Activated CD8-positive, alpha-beta memory T cell treated with anti-CD3 and anti-CD28 coated beads for 24 hours (primary cell): ENCODE data around the gene PLA2G15.
A peak's percentile ranks its signal among the peaks of the same experiment; 100 is the strongest.

Experiments
- DNase-seq: peaks from one replicate; pipeline ENCODE4 v3.0.0-alpha.2; 2020

PLA2G15 gene

DNA sequence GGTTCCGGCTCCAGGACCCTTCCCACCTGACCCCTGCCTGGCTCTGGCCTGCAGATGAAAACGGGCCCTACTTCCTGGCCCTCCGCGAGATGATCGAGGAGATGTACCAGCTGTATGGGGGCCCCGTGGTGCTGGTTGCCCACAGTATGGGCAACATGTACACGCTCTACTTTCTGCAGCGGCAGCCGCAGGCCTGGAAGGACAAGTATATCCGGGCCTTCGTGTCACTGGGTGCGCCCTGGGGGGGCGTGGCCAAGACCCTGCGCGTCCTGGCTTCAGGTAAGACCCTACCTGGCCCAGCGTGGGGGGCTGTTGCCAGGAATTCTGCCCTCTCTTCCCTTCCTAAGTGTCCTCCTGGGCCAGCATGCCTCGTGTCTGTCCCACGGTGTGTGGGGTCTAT, 10.5 kb downstream of the PLA2G15 start:
- no peak for DNase-seq

DNA sequence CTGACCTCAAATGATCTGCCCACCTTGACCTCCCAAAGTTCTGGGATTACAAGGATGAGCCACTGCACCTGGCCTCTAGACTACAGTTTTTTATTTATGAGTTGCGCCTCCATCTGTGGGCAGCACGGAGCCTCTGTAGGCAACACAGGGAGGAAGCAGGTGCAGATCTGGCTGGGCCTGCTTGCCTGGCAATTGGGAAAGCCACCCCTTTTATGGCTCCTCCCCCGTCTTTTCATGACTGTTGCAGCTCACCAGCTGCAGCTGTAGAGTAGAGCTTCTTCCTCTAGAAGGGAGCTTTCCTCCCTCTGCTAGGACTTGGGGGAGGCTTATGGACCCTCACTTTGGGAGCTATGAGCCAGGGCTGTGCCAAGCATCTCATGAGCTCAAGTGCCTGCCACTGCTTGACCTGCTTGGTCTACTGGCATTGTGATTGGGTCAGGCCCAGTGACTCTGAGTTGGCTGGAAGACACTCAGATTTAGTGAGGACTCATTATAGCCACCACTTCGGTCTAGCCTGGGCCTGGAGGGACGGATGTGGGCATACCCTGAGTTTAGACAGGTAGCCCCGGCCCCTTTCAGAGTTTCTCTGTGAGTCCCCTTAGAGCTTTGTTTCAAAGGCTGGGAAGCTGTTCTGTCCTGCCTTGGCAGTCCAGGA, 12.2 kb downstream of the PLA2G15 start:
- DNase-seq = no peak

DNA sequence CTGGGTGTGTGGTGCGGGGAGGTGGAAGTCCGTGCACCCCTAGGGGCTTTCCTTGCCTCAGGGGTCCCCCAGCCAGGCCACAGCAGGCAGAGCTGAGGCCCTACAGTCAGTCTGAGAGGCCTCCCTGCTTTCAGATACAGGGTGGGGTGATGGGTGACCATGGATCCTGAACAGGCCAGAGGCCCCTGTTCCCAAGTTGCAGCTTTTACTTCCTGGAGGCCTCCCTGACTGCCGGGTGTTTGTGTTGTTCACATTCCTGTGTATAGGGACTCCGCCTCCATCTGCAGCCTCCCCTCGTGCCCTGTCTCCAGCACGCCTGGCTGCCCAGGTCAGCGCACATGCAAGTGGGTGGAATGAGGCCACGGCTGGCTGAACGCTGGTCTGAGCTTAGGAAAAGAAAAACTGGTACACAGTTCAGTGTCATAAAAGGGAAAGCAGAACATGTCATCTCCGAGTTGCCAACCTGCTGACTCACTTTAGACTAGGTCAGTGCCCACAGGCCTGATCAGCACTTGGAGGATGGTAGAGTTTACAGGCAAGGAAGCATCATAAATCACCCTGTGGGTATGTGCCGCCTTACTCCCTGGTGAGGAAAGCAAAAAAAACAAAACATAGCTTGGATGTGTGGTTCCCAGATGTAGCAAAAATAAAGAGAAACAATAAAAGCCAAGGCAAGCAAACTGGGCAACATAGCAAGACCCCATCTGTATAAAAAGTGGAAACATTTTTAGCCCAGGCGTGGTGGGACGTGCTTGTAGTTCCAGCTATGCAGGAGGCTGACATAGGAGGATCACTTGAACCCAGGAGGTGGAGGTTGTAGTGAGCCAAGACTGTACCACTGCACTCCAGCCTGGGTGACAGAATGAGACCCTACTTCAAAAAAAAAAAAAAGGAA, 13.0 kb downstream of the PLA2G15 start:
- DNase-seq = no peak

- no peak for DNase-seq
Observed at GRCh38 chr16:68259007-68259825, 14.0 kb downstream of the PLA2G15 start.

DNA sequence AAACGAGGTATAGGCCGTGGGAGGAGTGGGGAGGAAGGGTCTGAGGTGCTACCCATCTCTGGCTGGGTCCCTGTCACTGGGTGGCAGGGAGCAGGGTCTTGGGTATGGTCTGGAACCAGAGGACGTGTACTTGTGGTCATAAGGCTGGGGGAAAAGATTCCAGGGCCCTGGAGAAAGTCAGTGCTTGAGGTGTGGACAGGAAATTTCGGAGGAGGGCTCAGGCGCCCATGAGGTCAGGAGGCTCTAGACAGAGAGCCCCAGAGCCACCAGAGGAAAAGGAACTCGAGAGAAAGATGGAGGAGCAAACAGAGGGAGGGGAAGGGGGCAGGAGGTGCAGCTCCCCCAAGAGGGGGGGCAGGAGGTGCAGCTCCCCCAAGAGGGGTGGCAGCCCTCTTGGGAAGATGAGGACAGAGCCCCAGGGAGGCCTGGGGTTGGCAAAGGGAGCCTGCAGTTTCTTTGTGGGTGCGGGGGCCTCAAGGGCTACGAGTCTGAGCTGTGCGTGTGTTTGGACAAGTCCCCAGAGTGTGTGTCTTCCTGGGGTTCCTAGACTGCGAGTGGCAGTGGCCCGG, 18.5 kb downstream of the PLA2G15 start:
- no peak for DNase-seq

DNA sequence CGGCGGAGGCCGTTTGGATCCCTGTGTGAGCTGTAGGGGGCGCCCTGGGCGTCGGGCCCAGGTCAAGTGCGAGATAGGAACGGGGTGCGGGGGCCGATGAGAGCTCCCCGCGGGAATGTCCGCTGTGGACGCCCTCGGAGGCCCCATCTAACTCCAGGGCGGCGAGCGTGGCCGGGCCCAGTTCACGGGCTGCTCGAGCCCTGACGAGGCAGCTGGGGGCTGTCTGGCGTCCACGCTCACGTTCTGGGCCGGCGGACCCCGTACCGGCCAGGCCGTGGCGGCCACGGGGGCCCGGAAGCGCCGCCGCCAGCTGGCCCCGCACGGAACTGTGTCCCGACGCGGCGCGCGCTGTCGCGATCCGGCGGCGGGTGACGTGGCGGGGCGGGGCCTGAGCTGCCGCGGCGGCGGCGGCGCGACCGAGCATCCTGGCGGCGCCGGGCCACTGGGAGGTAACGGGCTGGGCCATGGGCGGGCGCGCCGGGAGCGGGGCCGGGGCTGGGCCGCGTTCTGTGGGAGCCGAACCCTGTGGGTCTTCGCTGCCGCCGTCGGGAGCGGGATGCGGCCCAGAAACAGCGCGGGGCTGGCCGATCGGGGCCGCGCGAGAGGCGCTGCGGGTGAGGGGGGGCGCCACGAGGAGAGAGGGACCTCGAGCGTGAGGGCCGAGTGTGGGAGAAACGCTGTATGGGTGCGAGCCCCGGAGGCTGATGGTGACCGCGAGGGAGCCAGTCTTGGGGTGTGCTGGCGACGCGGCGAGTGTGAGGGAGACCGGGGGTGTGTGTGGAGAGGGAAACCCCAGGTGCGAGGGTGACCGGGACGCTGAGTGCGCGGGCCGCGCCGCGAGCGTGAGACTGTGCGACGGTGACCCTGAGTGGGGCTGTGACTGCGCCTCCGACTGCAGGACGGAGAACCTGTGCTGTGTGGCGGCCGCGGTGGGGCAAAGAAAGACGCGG, 19.2 kb downstream of the PLA2G15 start, which contains the start of gene SLC7A6:
TSS of gene SLC7A6 (plus strand) at position 399 of the 950 bp plus-strand sequence. CDS start 10,201 bp downstream, outside the sequence.
- peak; percentile 95 for DNase-seq

- peak; percentile 74 for DNase-seq
Observed at GRCh38 chr16:68265078-68265920, 20.1 kb downstream of the PLA2G15 start.

DNA sequence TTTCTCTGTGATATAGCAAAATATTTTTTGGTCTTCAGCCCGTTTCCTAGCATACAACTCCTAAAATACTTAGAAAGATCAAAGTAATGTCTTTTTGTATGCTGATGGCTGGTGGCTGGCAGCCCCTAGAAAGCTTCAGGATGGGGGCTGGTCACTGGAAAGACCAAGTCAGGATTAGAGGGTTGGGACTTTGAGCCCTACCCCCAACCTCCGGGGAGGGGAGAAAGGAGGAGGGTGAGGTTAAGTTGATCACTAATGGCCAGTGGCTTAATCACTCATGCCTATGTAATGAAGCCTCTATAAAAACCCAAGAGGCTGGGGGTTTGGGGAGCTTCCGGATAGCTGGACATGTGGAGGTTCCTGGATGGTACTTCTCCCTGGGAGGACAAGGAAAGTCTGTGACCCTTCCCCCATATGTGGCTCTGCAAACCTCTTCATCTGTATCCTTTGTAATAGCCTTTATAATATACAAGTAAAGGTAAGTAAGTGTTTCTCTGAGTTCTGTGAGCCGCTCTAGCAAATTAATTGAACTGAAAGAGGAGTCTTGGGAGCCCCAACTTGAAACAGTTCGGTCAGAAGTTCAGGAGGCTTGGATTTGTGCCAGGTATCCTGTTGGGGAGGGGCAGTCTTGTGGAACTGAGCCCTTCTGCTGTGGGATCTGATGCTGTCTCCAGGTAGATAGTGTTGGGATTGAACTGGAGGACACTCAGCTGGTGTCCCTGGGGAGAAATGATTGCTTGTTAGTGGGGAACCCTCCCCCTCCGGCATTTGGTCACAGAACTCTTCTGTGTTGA, 22.6 kb downstream of the PLA2G15 start:
- DNase-seq = no peak

DNA sequence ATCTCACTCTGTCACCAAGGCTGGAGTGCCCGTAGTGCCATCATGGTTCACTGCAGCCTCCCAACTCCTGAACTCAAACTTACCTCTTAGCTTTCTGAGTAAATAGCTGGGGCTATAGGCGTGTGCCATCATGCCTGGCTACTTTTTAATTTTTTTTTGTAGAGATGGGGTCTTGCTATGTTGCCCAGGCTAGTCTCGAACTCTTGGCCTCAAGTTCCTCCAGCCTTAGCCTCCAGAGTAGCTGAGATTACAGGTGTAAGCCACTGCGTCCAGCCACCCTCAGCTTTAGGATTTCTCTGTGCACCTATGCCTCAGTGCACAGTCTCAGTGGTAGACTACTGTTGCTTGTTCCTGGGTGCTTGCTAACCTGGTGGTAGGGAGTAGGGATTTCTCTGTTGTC, 24.6 kb downstream of the PLA2G15 start:
- no peak for DNase-seq

DNA sequence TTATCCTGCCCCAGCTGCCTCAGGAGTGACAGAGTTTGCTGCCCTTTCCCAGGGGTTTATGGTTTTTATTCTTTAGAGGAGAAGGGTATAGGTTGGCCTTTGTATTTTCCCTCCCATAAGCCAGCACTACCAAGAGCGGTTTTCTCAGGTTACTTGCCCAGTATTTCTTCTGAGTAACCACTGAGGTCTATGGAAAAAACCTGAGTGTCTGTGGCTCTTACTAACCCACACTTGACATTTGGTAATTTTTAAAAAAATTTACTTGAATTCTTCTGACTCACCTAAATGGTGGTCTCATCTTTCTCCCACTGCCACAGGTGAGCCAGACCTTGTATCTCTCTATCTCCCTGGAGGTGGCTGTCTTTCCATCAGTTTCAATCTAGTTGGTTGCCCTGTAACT, 25.2 kb downstream of the PLA2G15 start:
- DNase-seq = no peak

- DNase-seq = no peak
Observed at GRCh38 chr16:68272507-68273209, 27.5 kb downstream of the PLA2G15 start.

DNA sequence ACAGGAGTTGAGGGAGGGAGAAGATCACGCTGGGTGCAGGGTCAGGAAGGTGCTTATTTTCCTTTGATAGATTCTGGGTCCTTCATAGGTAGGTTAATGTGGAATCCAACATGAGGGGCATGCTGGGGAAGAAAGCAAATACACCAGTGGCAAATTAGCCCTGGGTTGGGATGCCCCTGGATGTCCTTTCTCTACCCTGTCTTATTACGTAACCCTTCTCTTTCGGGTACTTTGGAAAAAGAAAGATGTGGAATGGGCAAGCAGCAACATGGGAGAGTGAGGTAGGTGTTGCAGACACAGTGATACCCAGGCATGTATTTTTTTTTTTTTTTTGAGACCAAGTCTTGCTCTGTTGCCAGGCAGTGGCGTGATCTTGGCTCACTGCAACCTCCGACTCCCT, 28.3 kb downstream of the PLA2G15 start:
- no peak for DNase-seq

- DNase-seq = no peak
Observed at GRCh38 chr16:68273896-68274295, 28.7 kb downstream of the PLA2G15 start.

DNA sequence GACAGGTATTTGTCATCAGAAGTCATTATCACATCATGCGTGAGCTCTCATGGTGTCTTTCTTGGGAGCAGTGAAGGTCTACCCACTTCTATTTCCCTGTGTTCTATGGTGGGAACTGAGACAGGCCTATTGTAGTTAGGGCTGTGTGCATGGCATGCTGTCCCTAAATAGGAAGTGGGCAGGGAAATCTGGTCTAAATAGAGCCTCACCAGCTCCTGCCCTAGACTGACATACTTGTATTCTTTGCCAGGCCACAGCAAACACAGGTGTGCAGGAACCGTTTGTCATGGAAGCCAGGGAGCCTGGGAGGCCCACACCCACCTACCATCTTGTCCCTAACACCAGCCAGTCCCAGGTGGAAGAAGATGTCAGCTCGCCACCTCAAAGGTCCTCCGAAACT, 29.3 kb downstream of the PLA2G15 start:
- DNase-seq = no peak

DNA sequence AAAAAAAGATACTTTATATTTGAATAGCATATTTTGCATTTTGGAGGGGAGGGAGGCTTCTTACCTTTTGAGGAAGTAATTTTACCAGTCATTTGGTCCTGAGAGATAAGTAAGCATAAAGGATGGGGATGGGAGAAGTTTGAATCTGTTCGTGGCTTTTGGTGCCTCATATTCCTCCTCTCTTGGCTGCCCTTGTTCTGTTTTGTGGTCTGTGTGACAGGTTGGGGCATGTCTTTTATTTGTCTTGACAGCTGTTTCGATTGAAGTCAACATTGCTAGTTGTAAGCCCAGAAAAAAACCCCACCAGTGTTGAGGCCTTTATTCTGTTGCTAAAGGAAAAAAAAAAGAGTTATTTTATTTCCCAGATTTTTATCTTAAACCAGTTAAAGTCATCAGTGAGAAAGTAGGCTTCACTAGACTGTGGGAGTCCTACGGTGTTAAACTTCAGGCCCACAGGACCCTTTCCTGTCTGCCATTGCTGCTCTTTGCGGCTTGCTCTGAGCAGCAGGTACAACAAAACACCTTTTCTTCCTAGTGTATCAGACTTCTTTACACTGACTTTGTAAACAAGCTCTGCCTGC, 30.5 kb downstream of the PLA2G15 start:
- no peak for DNase-seq

- no peak for DNase-seq
Observed at GRCh38 chr16:68276223-68276622, 31.1 kb downstream of the PLA2G15 start.

DNA sequence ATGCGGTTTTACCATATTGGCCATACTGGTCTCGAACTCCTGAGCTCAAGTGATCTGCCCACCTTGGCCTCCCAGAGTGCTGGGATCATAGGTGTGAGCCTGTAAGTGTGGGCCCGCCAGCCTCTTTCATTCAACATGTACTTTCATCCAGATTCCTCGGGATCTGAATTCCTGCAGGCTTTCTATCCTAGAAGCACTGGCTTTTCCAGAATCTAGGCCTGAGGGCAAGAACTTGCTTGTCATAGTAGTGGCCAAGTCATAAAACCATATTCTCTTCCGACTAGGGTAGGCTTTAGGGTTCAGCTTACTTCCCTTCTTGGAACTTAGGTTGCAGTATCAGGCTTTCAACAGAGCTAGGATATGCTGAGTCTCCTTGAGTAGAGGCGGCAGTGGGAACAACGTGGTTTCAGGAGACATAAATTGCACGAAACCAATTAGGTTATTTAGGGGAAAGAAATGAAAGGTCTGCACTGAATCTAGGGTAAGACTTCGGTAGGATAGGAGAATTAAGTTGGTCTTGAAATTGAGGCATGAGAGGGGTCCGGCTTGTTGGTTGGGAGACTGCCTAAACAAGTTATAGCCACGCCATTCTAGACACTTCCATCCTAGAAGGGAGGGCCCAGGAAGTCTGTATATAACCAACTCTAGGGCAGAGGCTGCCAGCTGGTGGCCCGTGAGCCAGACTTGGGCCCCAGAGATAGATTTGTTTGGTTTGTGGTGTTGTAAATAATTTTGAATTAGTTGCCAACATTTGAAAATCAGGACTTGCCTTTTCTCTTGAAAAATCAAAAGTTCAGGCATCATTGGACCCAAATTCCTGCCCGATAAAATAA, 34.8 kb downstream of the PLA2G15 start:
- no peak for DNase-seq
